Measurements from ENCODE around the gene RAD51B.

Gene RAD51B

DNA sequence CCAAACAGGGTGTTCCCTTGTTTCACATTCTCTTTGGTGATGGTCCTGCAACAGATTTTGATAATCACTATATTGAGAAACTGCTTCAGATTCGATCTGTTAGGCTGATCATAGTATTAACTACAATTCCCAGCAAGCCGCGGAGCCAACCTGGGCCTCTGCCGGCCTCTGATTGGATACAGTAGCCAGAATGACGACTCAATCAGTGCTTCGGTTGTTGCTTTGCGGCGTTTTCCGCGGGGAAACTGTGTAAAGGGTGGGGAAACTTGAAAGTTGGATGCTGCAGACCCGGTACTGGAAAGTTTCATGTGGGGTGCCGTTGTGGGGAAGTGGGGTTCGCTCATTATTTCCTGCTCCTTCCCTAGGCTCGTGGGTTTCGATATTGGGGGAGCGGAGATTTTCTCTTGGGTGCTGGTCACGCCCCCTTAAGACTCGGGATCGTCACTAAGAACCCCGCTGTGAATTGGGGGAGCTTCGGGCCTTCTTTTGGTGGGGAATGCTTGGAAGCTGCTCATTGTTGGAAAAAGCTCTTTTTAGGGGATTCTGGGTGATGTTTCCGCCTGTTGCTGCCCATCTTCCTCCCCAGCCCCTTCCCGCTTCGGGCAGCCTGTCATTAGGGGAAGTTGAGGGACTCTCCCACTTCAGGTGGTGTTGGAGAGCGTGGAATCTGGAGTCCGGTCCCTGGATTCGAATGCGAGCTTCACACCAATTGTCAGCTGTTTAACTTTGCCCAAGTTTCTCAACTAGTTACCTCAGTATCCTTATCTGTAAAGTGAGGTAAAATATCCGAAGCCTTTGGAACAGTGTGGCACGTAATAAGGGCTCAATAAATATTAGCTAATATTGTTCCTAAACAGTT is at the start of gene RAD51B:
TSS of gene RAD51B (plus strand) at position 217 of the 859 bp plus-strand sequence.
- H3K9me3 Mint-ChIP-seq, result no peaks in the 10 kb centered on the region
- peak within 1 kb of the TSS; percentile 91 for H3K4me3 Mint-ChIP-seq
- H3K27ac Mint-ChIP-seq, result peak within 1 kb of the TSS; percentile 86
- no peaks in the 10 kb centered on the region for H3K36me3 Mint-ChIP-seq (ENCODE audit: low read depth)
- H3K4me1 Mint-ChIP-seq (ENCODE audit: low read depth), result peaks cover 26% of the 10 kb centered on the region
- no peaks in the 10 kb centered on the region for H3K27me3 Mint-ChIP-seq (ENCODE audit: low read depth)

DNA sequence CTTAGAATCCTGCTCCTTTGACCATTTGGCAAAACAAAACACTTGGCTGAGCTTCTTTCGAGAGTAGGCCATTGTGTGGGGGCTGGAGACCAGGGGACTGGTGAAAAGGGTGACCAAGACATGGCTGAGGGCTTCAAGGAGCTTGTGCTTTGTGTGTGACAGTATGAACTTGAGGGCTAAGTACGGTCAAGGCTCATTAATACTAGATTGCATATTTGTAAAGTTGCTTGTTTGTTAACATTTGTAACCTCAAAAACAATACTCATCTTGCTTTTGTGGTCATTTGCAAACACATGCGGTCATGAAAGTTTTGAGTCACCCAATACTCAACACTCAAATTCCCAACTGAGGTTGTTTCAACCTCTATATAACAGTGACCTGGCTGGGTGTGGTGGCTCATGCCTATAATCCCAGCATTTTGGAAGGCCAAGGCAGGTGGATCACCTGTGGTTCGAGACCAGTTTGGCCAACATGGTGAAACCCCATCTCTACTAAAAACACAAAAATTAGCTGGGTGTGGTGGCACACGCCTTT is 45.7 kb upstream of the RAD51B start:
- H3K4me1 Mint-ChIP-seq (ENCODE audit: low read depth), result no peaks in the 10 kb centered on the region
- peaks cover 55% of the 10 kb centered on the region for H3K36me3 Mint-ChIP-seq (ENCODE audit: low read depth)
- no peak overlapping the region for H3K4me3 Mint-ChIP-seq
- H3K27me3 Mint-ChIP-seq (ENCODE audit: low read depth), result no peaks in the 10 kb centered on the region
- H3K9me3 Mint-ChIP-seq, result no peaks in the 10 kb centered on the region
- H3K27ac Mint-ChIP-seq, result no peak overlapping the region

DNA sequence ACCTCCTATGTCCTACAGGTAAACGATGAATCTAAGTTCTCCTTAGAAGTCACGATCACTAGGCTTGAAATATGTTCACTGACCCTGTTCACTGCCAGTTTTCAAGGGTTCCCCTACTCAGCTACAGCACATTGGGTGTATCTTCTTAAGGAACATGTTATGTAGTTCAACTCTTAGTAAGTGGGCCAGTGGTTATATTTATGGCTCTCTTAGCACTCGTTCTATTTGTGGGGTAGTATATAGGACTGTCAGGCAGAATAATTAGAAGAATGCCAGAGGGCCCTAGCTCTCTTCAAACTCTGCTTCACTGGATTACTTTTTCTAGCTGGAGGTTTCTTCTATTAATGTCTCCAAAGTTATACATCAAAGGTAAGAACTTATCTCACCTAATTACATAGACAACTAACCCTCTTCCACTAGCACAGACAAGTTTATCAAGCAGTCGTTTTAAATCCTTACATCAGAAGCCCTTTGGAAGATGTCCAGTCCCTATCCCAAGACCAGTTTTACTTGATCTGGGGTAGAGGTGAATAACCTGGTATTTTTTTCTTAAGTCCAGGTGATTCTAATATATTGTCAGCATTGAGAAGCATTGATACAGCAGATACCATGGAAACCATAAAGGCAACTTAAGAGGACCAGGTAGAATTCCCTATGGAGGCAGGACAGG is 42.8 kb upstream of the RAD51B start:
- no peaks in the 10 kb centered on the region for H3K9me3 Mint-ChIP-seq
- H3K27me3 Mint-ChIP-seq (ENCODE audit: low read depth), result no peaks in the 10 kb centered on the region
- no peaks in the 10 kb centered on the region for H3K4me1 Mint-ChIP-seq (ENCODE audit: low read depth)
- no peak overlapping the region for H3K27ac Mint-ChIP-seq
- H3K36me3 Mint-ChIP-seq (ENCODE audit: low read depth), result peaks cover 54% of the 10 kb centered on the region
- H3K4me3 Mint-ChIP-seq, result no peak overlapping the region

DNA sequence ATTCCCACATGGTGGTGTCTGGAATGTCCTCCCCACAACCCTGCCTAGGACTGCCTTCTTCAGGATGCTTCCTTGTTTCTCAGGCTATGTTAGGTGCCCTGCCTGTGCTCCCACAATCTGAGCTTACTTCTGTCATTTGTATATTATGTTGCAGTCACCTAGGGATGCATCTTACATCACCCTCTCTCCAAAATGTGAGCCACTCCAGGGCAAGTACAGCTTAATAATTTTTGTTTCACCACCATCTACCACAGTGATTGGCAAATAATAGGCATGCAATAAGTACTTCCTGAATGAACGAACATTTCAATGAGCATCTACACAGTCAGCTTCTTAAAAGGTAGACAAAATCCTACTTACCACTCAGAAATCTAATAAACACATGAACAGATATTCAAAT is 40.8 kb upstream of the RAD51B start:
- Mint-ChIP-seq H3K4me3 (no peak overlapping the region), H3K27ac (no peak overlapping the region), H3K4me1 (ENCODE audit: low read depth) (no peaks in the 10 kb centered on the region), H3K27me3 (ENCODE audit: low read depth) (no peaks in the 10 kb centered on the region), H3K9me3 (no peaks in the 10 kb centered on the region), H3K36me3 (ENCODE audit: low read depth) (peaks cover 52% of the 10 kb centered on the region)

DNA sequence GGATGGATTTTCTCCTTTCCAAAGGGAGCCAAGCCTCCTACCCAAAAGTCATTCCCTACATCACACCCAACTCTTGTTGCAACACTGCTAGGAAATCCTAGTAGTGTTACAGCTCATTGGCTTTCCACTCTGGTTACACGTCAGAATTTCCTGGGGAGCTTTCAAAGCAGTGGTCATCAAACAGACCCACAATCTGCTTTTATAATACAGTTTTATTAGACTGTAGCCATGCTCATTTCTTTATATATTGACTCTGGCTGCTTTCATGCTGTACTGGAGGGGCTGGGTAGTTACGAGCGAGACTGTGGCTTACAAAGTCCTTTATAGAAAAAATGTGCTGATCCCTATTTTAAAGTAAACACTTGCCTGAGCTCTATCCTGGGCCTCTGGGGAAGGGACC is 37.5 kb upstream of the RAD51B start:
- Mint-ChIP-seq H3K4me1 (ENCODE audit: low read depth) (peaks cover 3% of the 10 kb centered on the region), H3K36me3 (ENCODE audit: low read depth) (peaks cover 45% of the 10 kb centered on the region), H3K27ac (no peak overlapping the region), H3K4me3 (no peak overlapping the region), H3K27me3 (ENCODE audit: low read depth) (no peaks in the 10 kb centered on the region), H3K9me3 (no peaks in the 10 kb centered on the region)

DNA sequence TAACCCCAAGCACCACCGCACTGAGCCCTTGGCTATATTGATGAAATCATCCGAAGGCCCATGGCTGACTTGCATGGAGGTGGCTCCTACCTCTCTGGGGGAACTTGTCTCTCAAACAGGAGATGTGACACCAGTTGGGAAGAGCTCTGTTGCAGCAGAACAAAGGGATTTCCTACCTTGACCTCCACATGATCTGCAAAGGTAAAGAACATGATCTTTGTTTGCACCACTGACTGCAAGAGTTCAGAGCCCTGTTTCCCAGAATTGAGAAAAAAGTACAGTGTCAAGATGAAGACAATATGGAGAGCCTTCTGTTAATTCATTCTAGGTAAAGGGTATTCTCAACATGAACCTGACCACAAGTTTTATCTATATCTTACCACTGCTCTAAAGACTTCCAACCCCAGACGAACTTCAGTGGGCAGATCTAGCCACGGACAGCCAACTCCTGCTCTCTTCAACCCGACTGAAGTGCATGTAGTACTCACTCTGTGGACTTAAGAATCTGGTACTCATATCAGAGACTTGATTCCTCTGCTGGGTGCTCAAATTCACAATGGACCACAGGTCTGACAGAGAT is 35.2 kb upstream of the RAD51B start:
- H3K4me1 Mint-ChIP-seq (ENCODE audit: low read depth), result peaks cover 3% of the 10 kb centered on the region
- no peak overlapping the region for H3K27ac Mint-ChIP-seq
- H3K27me3 Mint-ChIP-seq (ENCODE audit: low read depth), result no peaks in the 10 kb centered on the region
- no peaks in the 10 kb centered on the region for H3K9me3 Mint-ChIP-seq
- peaks cover 49% of the 10 kb centered on the region for H3K36me3 Mint-ChIP-seq (ENCODE audit: low read depth)
- H3K4me3 Mint-ChIP-seq, result no peak overlapping the region

DNA sequence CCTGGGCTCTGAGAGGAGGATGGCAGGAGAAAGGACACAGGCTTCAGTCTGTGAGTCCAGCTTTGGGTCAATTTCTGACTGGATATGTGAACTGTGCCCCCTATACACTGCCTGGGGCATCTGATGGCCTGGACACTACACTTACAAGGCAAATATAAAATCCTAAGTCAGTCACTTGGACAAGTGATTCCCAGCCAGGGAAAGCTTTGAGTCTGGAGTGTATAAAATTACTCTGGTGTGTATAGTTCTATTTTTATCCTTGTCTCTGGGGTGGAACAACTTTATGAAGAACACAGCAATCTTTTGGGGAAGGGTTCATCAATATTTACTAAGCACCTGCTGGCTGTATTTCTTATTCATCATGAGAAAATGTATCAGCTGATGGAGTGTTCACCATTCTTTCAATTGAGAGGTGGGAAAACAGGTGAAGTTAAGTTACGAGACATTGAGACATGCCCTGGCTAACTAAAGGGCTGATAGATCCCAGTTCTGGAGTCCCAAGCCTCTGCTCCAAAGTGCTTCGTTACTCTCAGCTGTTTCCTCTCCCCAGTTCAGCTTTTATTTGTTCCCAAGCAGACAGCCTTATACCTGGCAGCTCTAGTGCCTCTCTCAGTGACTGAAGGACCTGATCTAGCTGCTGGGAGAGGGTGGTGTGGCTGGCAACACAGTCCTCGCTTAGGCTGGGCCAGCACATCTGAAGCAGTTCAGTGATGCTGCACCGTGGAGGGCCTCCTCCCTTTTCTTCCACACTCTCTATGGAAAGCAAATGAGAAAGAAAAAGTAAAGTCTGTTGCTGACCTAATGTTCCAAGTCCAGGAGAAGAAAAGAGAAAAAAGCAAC is 34.1 kb upstream of the RAD51B start:
- Mint-ChIP-seq H3K9me3 (no peaks in the 10 kb centered on the region), H3K27ac (no peak overlapping the region), H3K4me3 (no peak overlapping the region), H3K27me3 (ENCODE audit: low read depth) (no peaks in the 10 kb centered on the region), H3K4me1 (ENCODE audit: low read depth) (peaks cover 3% of the 10 kb centered on the region), H3K36me3 (ENCODE audit: low read depth) (peaks cover 56% of the 10 kb centered on the region)

DNA sequence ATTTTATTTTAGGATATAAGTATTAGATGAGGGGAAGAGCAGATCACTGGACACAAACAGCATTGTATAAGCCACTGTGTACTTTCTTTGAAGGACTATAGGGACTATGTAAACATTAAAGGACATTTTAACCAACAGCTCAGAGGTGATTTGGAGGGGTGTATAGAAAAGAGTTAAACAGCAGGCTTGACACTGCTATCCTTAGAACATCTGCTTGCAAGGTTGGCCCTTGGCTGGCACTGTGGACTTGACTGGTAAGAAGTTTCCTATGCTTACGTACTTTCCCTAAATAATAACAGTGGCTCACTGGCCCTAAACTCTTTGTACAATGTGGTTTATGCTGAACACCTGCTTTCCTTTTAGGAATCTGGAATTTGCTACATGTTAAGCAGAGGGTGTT is 31.9 kb upstream of the RAD51B start:
- Mint-ChIP-seq H3K27me3 (ENCODE audit: low read depth) (no peaks in the 10 kb centered on the region), H3K36me3 (ENCODE audit: low read depth) (peaks cover 47% of the 10 kb centered on the region), H3K9me3 (no peaks in the 10 kb centered on the region), H3K27ac (no peak overlapping the region), H3K4me3 (no peak overlapping the region), H3K4me1 (ENCODE audit: low read depth) (peaks cover 3% of the 10 kb centered on the region)

DNA sequence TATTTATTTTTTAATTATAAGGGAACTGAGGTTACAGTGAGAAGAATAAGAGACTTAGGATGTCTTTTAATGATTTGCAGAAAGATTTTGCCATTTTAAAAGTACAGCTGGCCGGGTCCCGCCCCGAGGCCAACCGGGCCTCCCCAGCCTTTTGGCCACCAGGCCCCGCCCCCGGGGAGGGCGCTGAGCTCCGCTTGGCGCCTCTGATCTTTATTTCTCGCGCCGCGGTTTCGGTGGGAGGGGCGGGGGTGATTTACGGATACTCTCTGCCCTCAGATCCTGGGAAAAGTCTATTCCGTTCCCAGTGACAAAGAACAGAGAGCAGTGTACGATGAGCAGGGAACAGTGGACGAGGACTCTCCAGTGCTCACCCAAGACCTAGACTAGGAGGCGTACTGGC is 20.8 kb upstream of the RAD51B start:
- H3K27me3 Mint-ChIP-seq (ENCODE audit: low read depth), result no peaks in the 10 kb centered on the region
- no peak overlapping the region for H3K4me3 Mint-ChIP-seq
- H3K36me3 Mint-ChIP-seq (ENCODE audit: low read depth), result peaks cover 32% of the 10 kb centered on the region

DNA sequence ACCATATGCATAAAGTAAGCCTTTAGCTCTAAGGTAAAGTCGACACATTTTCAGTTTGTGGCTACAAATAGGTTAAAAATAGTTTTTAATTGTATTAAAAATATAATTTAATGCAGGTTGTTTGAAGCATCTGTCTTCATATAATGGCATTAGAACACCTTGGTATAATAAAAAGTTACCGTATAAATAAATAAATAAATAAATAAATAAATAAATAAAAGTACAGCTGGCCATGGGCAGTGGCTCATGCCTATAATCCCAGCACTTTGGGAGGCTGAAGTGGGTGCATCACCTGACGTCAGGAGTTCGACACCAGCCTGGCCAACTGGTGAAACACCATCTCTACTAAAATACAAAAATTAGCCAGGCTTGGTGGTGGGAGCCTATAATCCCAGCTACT is 18.8 kb upstream of the RAD51B start:
- no peaks in the 10 kb centered on the region for H3K9me3 Mint-ChIP-seq
- no peaks in the 10 kb centered on the region for H3K4me1 Mint-ChIP-seq (ENCODE audit: low read depth)
- H3K36me3 Mint-ChIP-seq (ENCODE audit: low read depth), result peaks cover 45% of the 10 kb centered on the region
- no peaks in the 10 kb centered on the region for H3K27me3 Mint-ChIP-seq (ENCODE audit: low read depth)
- H3K4me3 Mint-ChIP-seq, result no peak overlapping the region
- no peak overlapping the region for H3K27ac Mint-ChIP-seq

More for the DNA sequence above, 20.8 kb upstream of the RAD51B start:
- Mint-ChIP-seq H3K4me1 (ENCODE audit: low read depth) (no peaks in the 10 kb centered on the region), H3K9me3 (no peaks in the 10 kb centered on the region), H3K27ac (no peak overlapping the region)

DNA sequence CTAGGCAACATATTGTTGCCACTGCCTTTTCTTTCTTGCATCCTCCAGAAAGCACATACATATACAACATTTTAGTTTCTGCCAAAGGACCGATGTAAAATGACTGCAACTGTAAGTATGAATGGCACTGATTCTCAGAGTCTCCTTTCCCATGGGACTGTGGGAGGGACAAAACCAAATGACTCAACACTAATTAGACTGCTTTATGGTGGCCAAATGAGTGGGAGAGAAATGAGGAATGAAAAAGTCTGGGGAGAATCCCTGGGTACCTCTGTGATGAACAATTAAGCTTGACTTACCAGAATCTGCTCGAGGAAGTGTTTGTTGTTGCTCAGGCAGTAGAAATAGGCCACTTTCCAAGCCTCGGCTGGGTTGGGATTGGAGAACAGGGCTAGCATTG is 13.3 kb upstream of the RAD51B start:
- H3K27me3 Mint-ChIP-seq (ENCODE audit: low read depth), result no peaks in the 10 kb centered on the region
- H3K36me3 Mint-ChIP-seq (ENCODE audit: low read depth), result peaks cover 43% of the 10 kb centered on the region
- H3K4me1 Mint-ChIP-seq (ENCODE audit: low read depth), result no peaks in the 10 kb centered on the region
- no peak overlapping the region for H3K4me3 Mint-ChIP-seq
- no peaks in the 10 kb centered on the region for H3K9me3 Mint-ChIP-seq
- no peak overlapping the region for H3K27ac Mint-ChIP-seq

DNA sequence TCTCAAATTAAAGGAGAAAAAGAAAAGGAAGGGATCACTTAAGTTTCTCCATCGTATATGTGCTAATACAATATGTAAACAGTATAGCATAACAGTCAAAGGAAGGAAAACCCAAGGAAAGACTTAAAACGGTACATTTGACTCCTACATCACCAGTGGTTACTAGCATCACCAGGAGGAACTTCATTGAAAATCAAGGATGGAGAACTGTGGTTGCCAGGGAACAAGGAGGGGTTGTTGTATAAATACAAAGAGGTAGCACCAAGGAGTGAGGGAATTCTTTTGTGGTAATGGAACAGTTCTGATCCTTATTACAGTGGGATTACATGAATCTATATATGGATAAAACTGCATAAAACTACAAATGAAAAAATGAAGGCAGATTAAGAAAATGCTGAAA is 4.8 kb upstream of the RAD51B start:
- H3K9me3 Mint-ChIP-seq, result no peaks in the 10 kb centered on the region
- H3K27me3 Mint-ChIP-seq (ENCODE audit: low read depth), result no peaks in the 10 kb centered on the region
- peak overlapping the region; percentile 91 for H3K4me3 Mint-ChIP-seq
- H3K27ac Mint-ChIP-seq, result peak overlapping the region; percentile 41
- H3K4me1 Mint-ChIP-seq (ENCODE audit: low read depth), result peaks cover 20% of the 10 kb centered on the region
- H3K36me3 Mint-ChIP-seq (ENCODE audit: low read depth), result peaks cover 8% of the 10 kb centered on the region

DNA sequence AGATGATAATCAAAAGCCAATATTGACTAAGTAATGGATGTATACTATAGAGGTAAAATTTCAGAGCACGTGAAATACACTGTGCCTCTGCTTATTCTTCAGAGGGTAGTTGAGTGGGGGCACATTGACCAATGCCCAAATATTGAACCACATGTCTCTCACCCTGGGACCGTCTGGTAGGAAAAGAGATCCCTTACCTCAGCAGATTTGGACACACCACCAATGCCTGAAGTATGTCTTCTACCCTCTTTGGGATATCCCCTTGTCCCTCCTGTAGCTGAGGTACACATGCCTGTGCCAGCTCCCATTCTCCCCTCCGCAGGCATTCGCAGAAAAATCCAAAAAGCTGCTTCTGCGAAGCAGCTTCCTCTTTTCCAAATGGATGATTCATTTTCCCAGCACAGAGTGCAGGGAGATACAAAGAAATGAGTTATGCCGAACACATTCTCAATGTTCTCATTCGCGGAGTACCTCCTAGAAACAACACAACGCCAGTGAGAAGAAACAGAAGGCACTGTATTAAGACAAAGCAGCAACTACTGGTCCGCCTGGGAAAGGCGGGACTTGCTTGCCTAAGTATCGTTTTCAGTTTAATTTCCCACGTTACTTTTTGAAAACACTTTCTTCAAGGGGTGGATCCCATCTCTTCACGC is 3.9 kb upstream of the RAD51B start:
- Mint-ChIP-seq H3K27ac (peak overlapping the region; percentile 93), H3K9me3 (no peaks in the 10 kb centered on the region), H3K36me3 (ENCODE audit: low read depth) (peaks cover 7% of the 10 kb centered on the region), H3K4me3 (peak overlapping the region; percentile 91), H3K27me3 (ENCODE audit: low read depth) (no peaks in the 10 kb centered on the region), H3K4me1 (ENCODE audit: low read depth) (peaks cover 26% of the 10 kb centered on the region)

Measured in T-helper 1 cell treated with Interleukin-12 subunit alpha and Interleukin-12 subunit beta and Interleukin-4 antibody, amounts not matched to agents 30 μg/mL and 1 μg/mL, for 36 hours (primary cell).